A549 (cell line): ENCODE results near the gene PDIA6. TPM values are rescaled to one million over a fixed set of nuclear protein-coding genes. Genes with fewer than 3 reads are reported as not detected.
A peak's percentile ranks its signal among the peaks of the same experiment; 100 is the strongest.

ENCODE experiments used
- ATAC-seq, 2 experiments: fragments of 200-7000 bp in 1 of 2; fragments of >200 bp in 1 of 2; cut with Nextera tagmentation in 1 of 2; cut with Tn5 transposase in 1 of 2; 3 replicates each; pipeline versions ENCODE4 v1.8.0 to v1.9.1; 2018 to 2020; ENCODE audit warnings: mild to moderate bottlenecking in 1 of 2, moderate library complexity in 1 of 2
- CTCF ChIA-PET: fragments of 300-600 bp; sonication (Branson Sonifier 250); formaldehyde crosslinking; extraction: SDS; loops from one replicate; lab custom pipeline; 2021; ENCODE audit warnings: antibody characterized with exemption, inconsistent platforms; lab: Yijun Ruan, JAX
- POLR2A ChIA-PET: fragments of 350-600 bp; formaldehyde crosslinking; extraction: SDS; loops from one replicate; lab custom pipeline; 2021; ENCODE audit warnings: antibody characterized with exemption, inconsistent platforms; lab: Yijun Ruan, JAX
- DNase-seq, 2 experiments: peaks; one replicate each; pipeline versions ENCODE4 v3.0.0 to v3.0.0-alpha.2; 2011 to 2016; ENCODE audit warnings: low read depth in 1 of 2, low spot score in 1 of 2
- FAIRE-seq: peaks from 2 replicates; lab custom pipeline; 2011; peaks lifted over from hg19 to GRCh38; lab: Jason Lieb, UNC
- H3K27ac ChIP-seq, 2 experiments: fragments of >200 bp; sonication (Bioruptor Twin); formaldehyde crosslinking; 3 replicates each; pipeline ENCODE4 v1.5.1; 2016 to 2017
- H3K4me1 ChIP-seq: fragments of >200 bp; sonication (Bioruptor Twin); formaldehyde crosslinking; 3 replicates; pipeline ENCODE4 v1.6.1; 2016
- H3K4me2 ChIP-seq: fragments of >200 bp; sonication (Bioruptor Twin); formaldehyde crosslinking; 3 replicates; pipeline ENCODE4 v1.6.1; 2016
- H3K4me3 ChIP-seq: fragments of >200 bp; sonication (Bioruptor Twin); formaldehyde crosslinking; 3 replicates; pipeline ENCODE4 v1.5.1; 2016
- H3K9me3 ChIP-seq: fragments of >200 bp; sonication (Bioruptor Twin); formaldehyde crosslinking; 3 replicates; pipeline ENCODE4 v1.6.1; 2016
- CBX2 ChIP-seq: fragments of 200-600 bp; sonication (generic); IDR thresholded peaks from 2 replicates; pipeline ENCODE4 v1.6.1; 2016; ENCODE audit warnings: low read depth, mild to moderate bottlenecking, borderline replicate concordance
- E2F6 ChIP-seq: IDR thresholded peaks from 2 replicates; pipeline ENCODE4 v1.6.1; 2012; ENCODE audit warnings: low read depth, borderline replicate concordance
- EHF ChIP-seq: fragments of 250-450 bp; sonication (Bioruptor Pico); IDR thresholded peaks from 2 replicates; pipeline ENCODE4 v1.5.0; 2020; ENCODE audit warnings: mild to moderate bottlenecking
- EP300 ChIP-seq, 2 experiments: fragments of >200 bp; sonication (Bioruptor Twin); formaldehyde crosslinking; IDR thresholded peaks; 2 replicates in 1 of 2; 3 replicates in 1 of 2; pipeline ENCODE4 v1.6.1; 2016 to 2017
- FOSL2 ChIP-seq, 2 experiments: fragments of 450-650 bp in 1 of 2; fragments of >200 bp in 1 of 2; sonication (Bioruptor Twin) in 1 of 2; formaldehyde crosslinking; IDR thresholded peaks; 2 replicates each; pipeline versions ENCODE4 v1.5.0 to v1.6.1; 2016 to 2020; ENCODE audit warnings: mild to moderate bottlenecking in 1 of 2, moderate library complexity in 1 of 2
- HDAC2 ChIP-seq: fragments of 200-600 bp; sonication (generic); IDR thresholded peaks from 2 replicates; pipeline ENCODE4 v1.6.1; 2016
- HOXA7 ChIP-seq: fragments of 250-450 bp; sonication (Bioruptor Pico); IDR thresholded peaks from 2 replicates; pipeline ENCODE4 v1.5.0; 2020; ENCODE audit warnings: mild to moderate bottlenecking, moderate library complexity
- JUN ChIP-seq, 2 experiments: fragments of >200 bp; sonication (Bioruptor Twin); formaldehyde crosslinking; IDR thresholded peaks; 2 replicates in 1 of 2; 3 replicates in 1 of 2; pipeline ENCODE4 v1.6.1; 2016 to 2017
- KDM5A ChIP-seq: fragments of 200-600 bp; sonication (generic); IDR thresholded peaks from 2 replicates; pipeline ENCODE4 v1.6.1; 2016; ENCODE audit warnings: antibody characterized with exemption, mild to moderate bottlenecking
- MAFK ChIP-seq: fragments of 450-650 bp; IDR thresholded peaks from 2 replicates; pipeline ENCODE4 v1.6.1; 2014; ENCODE audit not compliant: partially characterized antibody
- MAX ChIP-seq: IDR thresholded peaks from 2 replicates; pipeline ENCODE4 v1.6.1; 2012
- MAZ ChIP-seq: fragments of 150-350 bp; IDR thresholded peaks from 2 replicates; pipeline ENCODE4 v1.6.1; 2014; ENCODE audit warnings: antibody characterized with exemption, low read depth, low read length, borderline replicate concordance
- POLR2A ChIP-seq: IDR thresholded peaks from 2 replicates; pipeline ENCODE4 v1.6.1; 2012; ENCODE audit warnings: mild to moderate bottlenecking, low read length
- SREBF2 ChIP-seq: fragments of 450-650 bp; IDR thresholded peaks from 2 replicates; pipeline ENCODE4 v1.6.1; 2014; ENCODE audit warnings: mild to moderate bottlenecking, moderate library complexity
- TFCP2L1 ChIP-seq: fragments of 250-450 bp; sonication (Bioruptor Pico); IDR thresholded peaks from 2 replicates; pipeline ENCODE4 v1.5.0; 2021; ENCODE audit warnings: mild to moderate bottlenecking
- TP53 ChIP-seq: fragments of 250-450 bp; sonication (Bioruptor Pico); IDR thresholded peaks from 2 replicates; pipeline ENCODE4 v1.5.0; 2021; ENCODE audit warnings: mild to moderate bottlenecking, moderate library complexity
- ZC3H11A ChIP-seq: fragments of 450-650 bp; IDR thresholded peaks from 2 replicates; pipeline ENCODE4 v1.6.1; 2014; ENCODE audit warnings: antibody characterized with exemption, mild to moderate bottlenecking
- ZNF302 ChIP-seq: fragments of 250-450 bp; sonication (Bioruptor Pico); IDR thresholded peaks from 2 replicates; pipeline ENCODE4 v1.9.0; 2021; ENCODE audit warnings: inconsistent platforms, mild to moderate bottlenecking, moderate library complexity
- WGBS: methylation state at CpG from one replicate; pipeline ENCODE4 v1.1.6; 2017; ENCODE audit errors: missing lambda C conversion rate; 5-methylcytosine and 5-hydroxymethylcytosine counted together
- polyA plus RNA-seq, 4 experiments: library from polyadenylated mRNA; depleted of rRNA in 3 of 4; stranded (reverse); fragments of >200 nt; fragmentation: RNase III in 1 of 4; extraction: RNeasy Plus Mini Kit Qiagen cat#74134 plus additional on column Dnase treatment in 1 of 4; gene quantifications; 2 replicates in 3 of 4; 3 replicates in 1 of 4; pipeline ENCODE4 v1.2.3, GENCODE V29; 2011 to 2017
- TF ChIP-seq, protein P1 (sequence below): fragments of >200 bp; sonication (Bioruptor Twin); formaldehyde crosslinking; IDR thresholded peaks from 2 replicates; pipeline ENCODE4 v1.6.1; 2016
- TF ChIP-seq, protein P2 (sequence below): fragments of 450-650 bp; IDR thresholded peaks from 2 replicates; pipeline ENCODE4 v1.6.1; 2014; ENCODE audit warnings: antibody characterized with exemption
- TF ChIP-seq, protein P3 (sequence below): fragments of 250-450 bp; sonication (Bioruptor Pico); IDR thresholded peaks from 2 replicates; pipeline ENCODE4 v1.5.0; 2021; ENCODE audit warnings: mild to moderate bottlenecking, moderate library complexity, borderline replicate concordance

Gene PDIA6
- polyA plus RNA-seq, 2 of the 4 experiments (the other 2 are of a cell fraction), result 322 to 442 TPM

DNA sequence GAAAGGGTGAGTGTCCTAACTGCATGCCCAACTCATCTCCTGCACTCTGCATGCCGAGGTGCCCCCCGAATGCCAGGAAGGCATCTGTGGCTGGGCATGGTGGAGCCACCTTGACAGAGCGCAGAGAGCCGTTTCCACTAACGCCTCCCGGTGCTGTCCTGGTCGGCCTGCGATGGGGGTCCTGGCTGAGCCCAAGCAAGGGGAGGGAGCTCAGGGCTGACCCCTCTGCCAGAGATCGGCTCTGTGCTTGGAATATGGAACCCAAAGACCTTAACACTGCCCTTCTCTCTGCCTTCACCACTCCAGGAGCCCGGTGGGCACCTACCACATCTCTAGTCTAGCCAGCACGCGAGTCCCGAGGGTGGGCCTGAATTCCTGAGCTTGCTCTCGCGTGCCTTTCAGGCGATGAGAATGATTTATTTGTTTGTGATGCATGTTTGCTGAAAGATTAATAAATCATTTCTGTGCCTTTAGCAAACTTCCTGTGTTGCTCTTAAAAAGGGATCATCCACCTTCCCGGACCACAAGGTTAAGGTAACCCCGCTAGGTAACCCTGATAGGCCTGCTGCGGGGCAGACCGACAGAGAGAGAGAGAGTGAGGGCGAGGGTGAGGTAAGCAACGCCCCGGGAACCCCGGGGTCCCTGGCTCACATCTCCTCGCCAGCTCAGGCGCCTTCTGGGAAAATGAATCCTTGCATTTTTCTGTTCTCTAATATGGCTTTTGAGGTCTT is 35.3 kb downstream of the PDIA6 start:
- POLR2A ChIA-PET, result interaction anchor here (0.6 kb wide), 1 partner anchor 15 kb away, joined by 7 read pairs; no protein-coding TSS in a partner anchor
- TF ChIP-seq, protein P1, sequence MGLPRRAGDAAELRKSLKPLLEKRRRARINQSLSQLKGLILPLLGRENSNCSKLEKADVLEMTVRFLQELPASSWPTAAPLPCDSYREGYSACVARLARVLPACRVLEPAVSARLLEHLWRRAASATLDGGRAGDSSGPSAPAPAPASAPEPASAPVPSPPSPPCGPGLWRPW, result no peak
- TF ChIP-seq E2F6, result no peak
- no peak for TF ChIP-seq FOSL2 (IDR thresholded peaks at IDR 0.05)
- no peak for TF ChIP-seq FOSL2 (CRISPR knock-in tag; IDR thresholded peaks at IDR 0.05)
- no peak for TF ChIP-seq EHF (CRISPR knock-in tag)
- TF ChIP-seq SREBF2, result no peak
- TF ChIP-seq ZNF302 (CRISPR knock-in tag), result no peak
- no peak for TF ChIP-seq TFCP2L1 (CRISPR knock-in tag)
- TF ChIP-seq, protein P2, sequence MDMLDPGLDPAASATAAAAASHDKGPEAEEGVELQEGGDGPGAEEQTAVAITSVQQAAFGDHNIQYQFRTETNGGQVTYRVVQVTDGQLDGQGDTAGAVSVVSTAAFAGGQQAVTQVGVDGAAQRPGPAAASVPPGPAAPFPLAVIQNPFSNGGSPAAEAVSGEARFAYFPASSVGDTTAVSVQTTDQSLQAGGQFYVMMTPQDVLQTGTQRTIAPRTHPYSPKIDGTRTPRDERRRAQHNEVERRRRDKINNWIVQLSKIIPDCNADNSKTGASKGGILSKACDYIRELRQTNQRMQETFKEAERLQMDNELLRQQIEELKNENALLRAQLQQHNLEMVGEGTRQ, result no peak
- TF ChIP-seq HOXA7, result no peak
- TF ChIP-seq, all 56 proteins: peak for 0
- H3K4me3 ChIP-seq, result no peak overlapping the region
- no peak overlapping the region for H3K27ac ChIP-seq
- DNase-seq (no peak), FAIRE-seq (no peak), ATAC-seq (peak in 1 of 2 experiments; percentile 3; a peak in 2 of 6 replicates)
- 78% methylated on average over 26 of the region's 26 CpGs for WGBS
- CTCF ChIA-PET, result interaction anchor here (0.9 to 1.5 kb wide), 3 partner anchors 12 to 21 kb away, joined by 3 to 5 read pairs (median 4); no protein-coding TSS in a partner anchor
- H3K4me2 ChIP-seq, result no peak overlapping the region
- no peaks in the 10 kb centered on the region for H3K9me3 ChIP-seq
- no peaks in the 10 kb centered on the region for H3K4me1 ChIP-seq

DNA sequence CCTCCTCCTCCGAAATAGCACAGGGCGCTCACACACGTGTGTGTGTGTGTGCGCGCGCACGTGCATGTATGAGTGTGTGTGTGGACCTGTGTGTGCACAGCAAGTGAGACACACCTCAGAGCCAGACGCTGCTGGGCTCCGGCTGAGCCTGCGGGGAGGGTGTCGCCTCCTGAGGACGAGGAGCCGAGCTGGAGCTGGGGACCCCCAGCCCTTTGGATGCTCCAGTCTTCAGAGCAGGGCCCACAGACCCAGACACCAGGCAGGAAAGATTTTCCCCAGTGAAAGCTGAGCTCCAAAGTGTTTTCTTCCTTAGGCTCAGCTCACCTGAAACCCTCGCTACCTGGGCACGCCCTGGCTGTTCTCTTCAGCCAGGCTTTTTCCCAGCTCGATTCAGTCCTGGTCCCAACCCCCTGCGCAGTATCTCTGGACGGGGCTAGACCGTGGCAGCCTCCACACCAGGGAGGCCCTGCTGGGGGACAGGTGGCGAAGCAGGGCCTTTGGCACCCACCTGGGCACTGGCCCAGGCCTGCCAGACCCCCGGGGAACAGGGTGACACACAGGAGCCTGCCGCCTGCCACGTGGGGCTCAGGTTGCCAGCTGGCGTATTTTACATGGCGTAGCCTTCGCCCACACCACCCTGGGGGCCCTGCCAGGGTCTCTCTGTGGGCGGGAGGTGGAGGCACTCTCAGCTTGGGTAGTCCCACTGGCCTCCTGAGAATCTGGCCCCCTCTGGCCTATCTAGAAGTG is 36.2 kb downstream of the PDIA6 start:
- H3K27ac ChIP-seq, result no peak overlapping the region
- no peaks in the 10 kb centered on the region for H3K4me1 ChIP-seq
- TF ChIP-seq MAX (no peak), ZC3H11A (no peak), CBX2 (no peak), EP300 (IDR thresholded peaks at IDR 0.05) (no peak), MAZ (no peak), MAFK (no peak), HDAC2 (no peak), KDM5A (no peak), TP53 (no peak), POLR2A (no peak), JUN (IDR thresholded peaks at IDR 0.05) (no peak)
- TF ChIP-seq, protein P3, sequence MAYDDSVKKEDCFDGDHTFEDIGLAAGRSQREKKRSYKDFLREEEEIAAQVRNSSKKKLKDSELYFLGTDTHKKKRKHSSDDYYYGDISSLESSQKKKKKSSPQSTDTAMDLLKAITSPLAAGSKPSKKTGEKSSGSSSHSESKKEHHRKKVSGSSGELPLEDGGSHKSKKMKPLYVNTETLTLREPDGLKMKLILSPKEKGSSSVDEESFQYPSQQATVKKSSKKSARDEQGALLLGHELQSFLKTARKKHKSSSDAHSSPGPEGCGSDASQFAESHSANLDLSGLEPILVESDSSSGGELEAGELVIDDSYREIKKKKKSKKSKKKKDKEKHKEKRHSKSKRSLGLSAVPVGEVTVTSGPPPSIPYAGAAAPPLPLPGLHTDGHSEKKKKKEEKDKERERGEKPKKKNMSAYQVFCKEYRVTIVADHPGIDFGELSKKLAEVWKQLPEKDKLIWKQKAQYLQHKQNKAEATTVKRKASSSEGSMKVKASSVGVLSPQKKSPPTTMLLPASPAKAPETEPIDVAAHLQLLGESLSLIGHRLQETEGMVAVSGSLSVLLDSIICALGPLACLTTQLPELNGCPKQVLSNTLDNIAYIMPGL (CRISPR knock-in tag), result no peak
- no peak overlapping the region for H3K4me2 ChIP-seq
- no peaks in the 10 kb centered on the region for H3K9me3 ChIP-seq
- CTCF ChIA-PET, result interaction anchor here (0.6 to 1.7 kb wide), 4 partner anchors 12 to 87 kb away, joined by 4 to 5 read pairs (median 4); no protein-coding TSS in a partner anchor
- ATAC-seq, result peak in 1 of 2 experiments; percentile 1; a peak in 1 of 6 replicates
- no peak overlapping the region for H3K4me3 ChIP-seq
- WGBS, result 88% methylated on average over 27 of the region's 27 CpGs
- POLR2A ChIA-PET, result interaction anchor here (0.6 kb wide), 1 partner anchor 10 kb away, joined by 3 read pairs; no protein-coding TSS in a partner anchor
- DNase-seq, result no peak
- no peak for FAIRE-seq
